HepG2 (cell line): Measurements from ENCODE around the gene BIRC5. TPM values are rescaled to one million over a fixed set of nuclear protein-coding genes. Genes with fewer than 3 reads are reported as not detected.

ENCODE experiments used
- ATRX ChIP-seq: sonication (generic); formaldehyde crosslinking; IDR thresholded peaks from 2 replicates; pipeline ENCODE4 v1.4.0; 2020; ENCODE audit warnings: missing genetic modification reagents, borderline replicate concordance
- CAMTA2 ChIP-seq: sonication (generic); formaldehyde crosslinking; IDR thresholded peaks from 2 replicates; pipeline ENCODE4 v1.4.0; 2020; ENCODE audit warnings: mild to moderate bottlenecking, missing genetic modification reagents, borderline replicate concordance
- CBX5 ChIP-seq: sonication (generic); formaldehyde crosslinking; IDR thresholded peaks from 2 replicates; pipeline ENCODE4 v1.4.0; 2020; ENCODE audit warnings: missing genetic modification reagents, borderline replicate concordance
- KAT2B ChIP-seq: fragments of 150-350 bp; IDR thresholded peaks from 2 replicates; pipeline ENCODE4 v1.6.1; 2014; ENCODE audit warnings: low read depth, low read length, borderline replicate concordance
- KDM3A ChIP-seq: IDR thresholded peaks from 2 replicates; pipeline ENCODE4 v1.6.1; 2018; ENCODE audit warnings: low read depth, missing compliant biosample characterization
- KLF13 ChIP-seq: sonication (generic); formaldehyde crosslinking; IDR thresholded peaks from 2 replicates; pipeline ENCODE4 v1.4.0; 2020; ENCODE audit warnings: mild to moderate bottlenecking, missing genetic modification reagents
- MAFK ChIP-seq, 2 experiments: IDR thresholded peaks in 1 of 2; conservative IDR thresholded peaks in 1 of 2; 2 replicates each; pipeline ENCODE4 v1.6.1; 2011; ENCODE audit warnings: improper control_type of control experiment in 2 of 2, low read length in 2 of 2
- MTF1 ChIP-seq: sonication (generic); formaldehyde crosslinking; IDR thresholded peaks from 2 replicates; pipeline ENCODE4 v1.5.0; 2020; ENCODE audit warnings: missing genetic modification reagents
- NR2F1 ChIP-seq, 2 experiments: fragments of 450-650 bp in 1 of 2; formaldehyde crosslinking in 1 of 2; IDR thresholded peaks; 2 replicates each; pipeline versions ENCODE4 v1.5.0 to v1.6.1; 2016 to 2020; ENCODE audit warnings: mild to moderate bottlenecking in 1 of 2, missing compliant biosample characterization in 1 of 2, missing genetic modification reagents in 1 of 2, moderate library complexity in 1 of 2
- PAXIP1 ChIP-seq: sonication (generic); formaldehyde crosslinking; conservative IDR thresholded peaks from 2 replicates; pipeline ENCODE4 v1.4.0; 2020; ENCODE audit warnings: mild to moderate bottlenecking, missing genetic modification reagents, moderate library complexity
- PBX2 ChIP-seq: IDR thresholded peaks from 2 replicates; pipeline ENCODE4 v1.6.1; 2016; ENCODE audit warnings: control low read depth
- SAFB2 ChIP-seq: sonication (generic); formaldehyde crosslinking; IDR thresholded peaks from 2 replicates; pipeline ENCODE4 v1.5.1; 2020; ENCODE audit warnings: missing genetic modification reagents, low read depth, mild to moderate bottlenecking, borderline replicate concordance
- SIN3B ChIP-seq: fragments of 150-350 bp; IDR thresholded peaks from 2 replicates; pipeline ENCODE4 v1.6.1; 2014; ENCODE audit warnings: low read length
- SRSF9 ChIP-seq: fragments of 200-400 bp; formaldehyde crosslinking; IDR thresholded peaks from 2 replicates; pipeline ENCODE4 v1.6.1; 2018; ENCODE audit warnings: borderline replicate concordance, mild to moderate bottlenecking, low read depth, low read length; ENCODE audit not compliant: insufficient read depth, poor library complexity, severe bottlenecking
- TFAP4 ChIP-seq: sonication (generic); IDR thresholded peaks from 2 replicates; pipeline ENCODE4 v1.6.1; 2016; ENCODE audit warnings: low read depth, borderline replicate concordance
- YEATS2 ChIP-seq: sonication (generic); formaldehyde crosslinking; IDR thresholded peaks from 2 replicates; pipeline ENCODE4 v1.4.0; 2020; ENCODE audit warnings: missing genetic modification reagents, borderline replicate concordance
- ZNF235 ChIP-seq: sonication (generic); formaldehyde crosslinking; IDR thresholded peaks from 2 replicates; pipeline ENCODE4 v1.8.1; 2023; ENCODE audit warnings: mild to moderate bottlenecking, missing genetic modification reagents, borderline replicate concordance
- ZNF251 ChIP-seq: sonication (generic); formaldehyde crosslinking; IDR thresholded peaks from 2 replicates; pipeline ENCODE4 v1.9.0; 2021; ENCODE audit warnings: mild to moderate bottlenecking, missing genetic modification reagents
- ZNF430 ChIP-seq: sonication (generic); formaldehyde crosslinking; IDR thresholded peaks from 2 replicates; pipeline ENCODE4 v1.9.0; 2021; ENCODE audit warnings: mild to moderate bottlenecking, missing genetic modification reagents
- ZNF562 ChIP-seq: sonication (generic); formaldehyde crosslinking; IDR thresholded peaks from 2 replicates; pipeline ENCODE4 v1.8.0; 2022; ENCODE audit warnings: missing genetic modification reagents, borderline replicate concordance
- ZNF691 ChIP-seq: sonication (generic); formaldehyde crosslinking; IDR thresholded peaks from 2 replicates; pipeline ENCODE4 v1.4.0; 2020; ENCODE audit warnings: missing genetic modification reagents, low read depth, mild to moderate bottlenecking, borderline replicate concordance
- ZNF7 ChIP-seq: IDR thresholded peaks from 2 replicates; pipeline ENCODE4 v1.6.1; 2016; ENCODE audit warnings: missing biosample characterization, missing genetic modification reagents
- ZNF879 ChIP-seq: sonication (generic); formaldehyde crosslinking; IDR thresholded peaks from 2 replicates; pipeline ENCODE4 v1.8.1; 2023; ENCODE audit warnings: missing genetic modification reagents
- polyA plus RNA-seq, 8 experiments: library from polyadenylated mRNA; depleted of rRNA in 3 of 8; stranded (reverse) in 7 of 8; unstranded in 1 of 8; fragments of >200 nt; fragmentation: Illumina TruSeq in 4 of 8; extraction: Trizol in 4 of 8; gene quantifications; 2 replicates each; pipeline versions ENCODE4 v1.2.1 to v1.2.3, GENCODE V29; 2011 to 2016; ENCODE audit warnings: low read depth in 4 of 8, missing spikeins in 1 of 8, mixed read lengths in 1 of 8; ENCODE audit not compliant: insufficient read depth in 1 of 8
- total RNA-seq, 5 experiments: library from RNA; depleted of rRNA; stranded (reverse); fragments of >200 nt; fragmentation: Illumina TruSeq; extraction: Trizol; gene quantifications; 2 replicates each; pipeline ENCODE4 v1.2.3, GENCODE V29; 2016; ENCODE audit warnings: low read depth in 1 of 5

The BIRC5 gene
- total and polyA plus RNA-seq, 2 of the 13 experiments (the other 11 are each of a cell fraction or from before 2014, with no cell fraction given) = 30.3 to 135 TPM

GRCh38 chr17:78250891-78251772 is 37.1 kb downstream of the BIRC5 start (continued):
- no peak for TF ChIP-seq KAT2B
- TF ChIP-seq PAXIP1 (CRISPR knock-in tag) = 0 out of 2 replicates have a peak, but pooled peaks have one; percentile 20
- TF ChIP-seq ATRX = no peak
- TF ChIP-seq MAFK (conservative IDR thresholded peaks at IDR 0.05 in 1 of 2, IDR thresholded peaks at IDR 0.05 in 1 of 2; ENCODE audit: low read length in 2 of 2) = 0 out of 4 replicates have a peak, but pooled peaks of 1 of the 2 experiments have one; percentile 1
- TF ChIP-seq KDM3A (CRISPR knock-in tag) = peak; percentile 96
- no peak for TF ChIP-seq ZNF235
- peak in 1 of 2 experiments; percentile 15; a peak in 1 of 4 replicates for TF ChIP-seq NR2F1 (CRISPR knock-in tag; IDR thresholded peaks at IDR 0.05)
- no peak for TF ChIP-seq PBX2
- peak; percentile 40; the same call in 1 of the 2 replicates for TF ChIP-seq ZNF691 (CRISPR knock-in tag)
- no peak for TF ChIP-seq SIN3B
- TF ChIP-seq TFAP4 = peak; percentile 67; the same call in 1 of the 2 replicates
- peak; percentile 60; the same call in 1 of the 2 replicates for TF ChIP-seq YEATS2 (CRISPR knock-in tag)
- no peak for TF ChIP-seq SRSF9
- TF ChIP-seq MTF1 = no peak
- TF ChIP-seq CBX5 (CRISPR knock-in tag) = peak; percentile 42; the same call in 1 of the 2 replicates
- TF ChIP-seq ZNF562 (CRISPR knock-in tag) = no peak
- no peak; the same call in 1 of the 2 replicates for TF ChIP-seq SAFB2 (CRISPR knock-in tag)
- TF ChIP-seq ZNF430 (CRISPR knock-in tag) = no peak
- no peak for TF ChIP-seq ZNF251 (CRISPR knock-in tag)
- TF ChIP-seq ZNF7 (CRISPR knock-in tag) = no peak
- TF ChIP-seq KLF13 = no peak
- TF ChIP-seq CAMTA2 (CRISPR knock-in tag) = no peak
- no peak for TF ChIP-seq ZNF879 (CRISPR knock-in tag)
